OCI-LY7 (cell line): ENCODE data around the gene HSPA2.
"Not testable (repeated sequence)": the region's sequence is repeated elsewhere in the genome, so short reads cannot be mapped to it uniquely, and the experiment has no call there.

ENCODE experiments used
- EZH2phosphoT487 ChIP-seq: fragments of 200-600 bp; sonication (generic); IDR thresholded peaks from 2 replicates; pipeline ENCODE4 v1.6.1; 2018; ENCODE audit warnings: low read depth, borderline replicate concordance, mild to moderate bottlenecking, mixed run types, antibody characterized with exemption, low read length, moderate library complexity, mixed read lengths
- TF ChIP-seq, protein P1 (sequence below): fragments of 200-600 bp; sonication (generic); conservative IDR thresholded peaks from 2 replicates; pipeline ENCODE4 v1.5.1; 2014; ENCODE audit warnings: mild to moderate bottlenecking, antibody characterized with exemption, low read length, moderate library complexity, mixed read lengths

DNA sequence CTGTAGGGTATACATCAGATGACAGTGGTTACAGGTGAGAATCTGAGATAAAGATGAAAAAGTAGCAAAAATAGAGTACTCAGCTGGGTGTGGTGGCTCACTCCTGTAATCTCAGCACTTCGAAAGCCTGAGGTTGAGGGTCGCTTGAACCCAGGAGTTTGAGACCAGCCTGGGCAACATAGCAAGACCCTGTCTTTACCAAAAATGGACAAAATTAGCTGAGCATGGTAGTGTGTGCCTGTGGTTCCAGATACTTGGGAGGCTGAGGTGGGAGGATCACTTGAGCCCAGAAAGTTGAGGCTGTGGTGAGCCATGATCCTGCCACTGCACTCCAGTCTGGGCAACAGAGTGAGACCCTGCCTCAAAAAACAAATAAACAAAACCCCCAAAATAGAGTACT, 17.7 kb downstream of the HSPA2 start:
- TF ChIP-seq, protein P1, sequence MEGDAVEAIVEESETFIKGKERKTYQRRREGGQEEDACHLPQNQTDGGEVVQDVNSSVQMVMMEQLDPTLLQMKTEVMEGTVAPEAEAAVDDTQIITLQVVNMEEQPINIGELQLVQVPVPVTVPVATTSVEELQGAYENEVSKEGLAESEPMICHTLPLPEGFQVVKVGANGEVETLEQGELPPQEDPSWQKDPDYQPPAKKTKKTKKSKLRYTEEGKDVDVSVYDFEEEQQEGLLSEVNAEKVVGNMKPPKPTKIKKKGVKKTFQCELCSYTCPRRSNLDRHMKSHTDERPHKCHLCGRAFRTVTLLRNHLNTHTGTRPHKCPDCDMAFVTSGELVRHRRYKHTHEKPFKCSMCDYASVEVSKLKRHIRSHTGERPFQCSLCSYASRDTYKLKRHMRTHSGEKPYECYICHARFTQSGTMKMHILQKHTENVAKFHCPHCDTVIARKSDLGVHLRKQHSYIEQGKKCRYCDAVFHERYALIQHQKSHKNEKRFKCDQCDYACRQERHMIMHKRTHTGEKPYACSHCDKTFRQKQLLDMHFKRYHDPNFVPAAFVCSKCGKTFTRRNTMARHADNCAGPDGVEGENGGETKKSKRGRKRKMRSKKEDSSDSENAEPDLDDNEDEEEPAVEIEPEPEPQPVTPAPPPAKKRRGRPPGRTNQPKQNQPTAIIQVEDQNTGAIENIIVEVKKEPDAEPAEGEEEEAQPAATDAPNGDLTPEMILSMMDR: not testable (repeated sequence)
- TF ChIP-seq EZH2phosphoT487: not testable (repeated sequence)
